WTC11 (cell line): ENCODE measurements around the gene EPHA6. TPM values are rescaled to one million over a fixed set of nuclear protein-coding genes. Genes with fewer than 3 reads are reported as not detected.

Experiments used
- ATAC-seq: fragments of 200-7000 bp; cut with Tn5 transposase; 2 replicates; pipeline ENCODE4 v1.10.0; 2021; ENCODE audit warnings: mild to moderate bottlenecking, moderate library complexity
- CTCF ChIA-PET: fragments of 300-600 bp; sonication (Branson Sonifier 250); formaldehyde crosslinking; loops from one replicate; lab custom pipeline; 2021; ENCODE audit warnings: antibody characterized with exemption; lab: Charles Lee
- POLR2A ChIA-PET: fragments of 350-600 bp; sonication (Branson Sonifier 250); formaldehyde crosslinking; loops from one replicate; lab custom pipeline; 2021; ENCODE audit warnings: antibody characterized with exemption; lab: Charles Lee
- DNase-seq: peaks from one replicate; pipeline ENCODE4 v3.0.0; 2021; ENCODE audit warnings: low spot score
- H3K27ac Mint-ChIP-seq: 2 replicates; pipeline ENCODE4 v1.8.0; 2021; ENCODE audit warnings: mixed read lengths
- H3K27me3 Mint-ChIP-seq: 2 replicates; pipeline ENCODE4 v1.8.0; 2021; ENCODE audit warnings: low read depth, mild to moderate bottlenecking, moderate library complexity, mixed read lengths
- H3K36me3 Mint-ChIP-seq: 2 replicates; pipeline ENCODE4 v1.8.0; 2021; ENCODE audit warnings: mixed read lengths
- H3K4me1 Mint-ChIP-seq: 2 replicates; pipeline ENCODE4 v1.8.0; 2022; ENCODE audit warnings: mixed read lengths
- H3K4me3 Mint-ChIP-seq: 2 replicates; pipeline ENCODE4 v1.8.0; 2021; ENCODE audit warnings: mild to moderate bottlenecking, moderate library complexity, mixed read lengths
- H3K9me3 Mint-ChIP-seq: 2 replicates; pipeline ENCODE4 v1.8.0; 2021; ENCODE audit warnings: mixed read lengths
- CREM ChIP-seq: sonication (generic); formaldehyde crosslinking; IDR thresholded peaks from 2 replicates; pipeline ENCODE4 v1.8.1; 2022; ENCODE audit warnings: mild to moderate bottlenecking, missing genetic modification reagents, moderate library complexity
- FOXK1 ChIP-seq: sonication (generic); formaldehyde crosslinking; IDR thresholded peaks from 2 replicates; pipeline ENCODE4 v1.8.0; 2022; ENCODE audit warnings: mild to moderate bottlenecking, moderate library complexity, missing genetic modification reagents
- HMGA2 ChIP-seq: fragments of 250-450 bp; sonication (Bioruptor Pico); IDR thresholded peaks from 2 replicates; pipeline ENCODE4 v1.4.0; 2021; ENCODE audit warnings: mild to moderate bottlenecking, moderate library complexity
- MYBL2 ChIP-seq: sonication (generic); formaldehyde crosslinking; IDR thresholded peaks from 2 replicates; pipeline ENCODE4 v1.8.1; 2023; ENCODE audit warnings: mild to moderate bottlenecking, moderate library complexity, missing genetic modification reagents
- RELA ChIP-seq: sonication (generic); formaldehyde crosslinking; IDR thresholded peaks from 2 replicates; pipeline ENCODE4 v1.8.1; 2022; ENCODE audit warnings: missing genetic modification reagents, mild to moderate bottlenecking, borderline replicate concordance
- TCF7 ChIP-seq: sonication (generic); formaldehyde crosslinking; IDR thresholded peaks from 2 replicates; pipeline ENCODE4 v1.8.0; 2022; ENCODE audit warnings: mild to moderate bottlenecking, low read depth, missing genetic modification reagents, moderate library complexity
- TEAD1 ChIP-seq: sonication (generic); formaldehyde crosslinking; IDR thresholded peaks from 2 replicates; pipeline ENCODE4 v1.8.0; 2022; ENCODE audit warnings: mild to moderate bottlenecking, missing genetic modification reagents
- ZBTB21 ChIP-seq: sonication (generic); formaldehyde crosslinking; IDR thresholded peaks from 2 replicates; pipeline ENCODE4 v1.8.1; 2023; ENCODE audit warnings: mild to moderate bottlenecking, missing genetic modification reagents, borderline replicate concordance
- ZNF423 ChIP-seq: fragments of 250-450 bp; sonication (Bioruptor Pico); IDR thresholded peaks from 2 replicates; pipeline ENCODE4 v2.1.2; 2022; ENCODE audit warnings: mild to moderate bottlenecking, moderate library complexity
- total RNA-seq: library from RNA; stranded (reverse); gene quantifications from 3 replicates; pipeline ENCODE4 v1.2.3, GENCODE V29; 2021
- TF ChIP-seq, protein P1 (sequence below): fragments of 250-450 bp; sonication (Bioruptor Pico); IDR thresholded peaks from 2 replicates; pipeline ENCODE4 v1.8.0; 2021; ENCODE audit warnings: mild to moderate bottlenecking
- TF ChIP-seq, protein P2 (sequence below): sonication (generic); formaldehyde crosslinking; IDR thresholded peaks from 2 replicates; pipeline ENCODE4 v1.8.1; 2023; ENCODE audit warnings: mild to moderate bottlenecking, missing genetic modification reagents, borderline replicate concordance
- TF ChIP-seq, protein P3 (sequence below): sonication (generic); formaldehyde crosslinking; IDR thresholded peaks from 2 replicates; pipeline ENCODE4 v1.8.1; 2023; ENCODE audit warnings: mild to moderate bottlenecking, missing genetic modification reagents, moderate library complexity
- TF ChIP-seq, protein P4 (sequence below): sonication (generic); formaldehyde crosslinking; IDR thresholded peaks from 2 replicates; pipeline ENCODE4 v1.8.1; 2022; ENCODE audit warnings: mild to moderate bottlenecking, missing genetic modification reagents, moderate library complexity, borderline replicate concordance
- TF ChIP-seq, protein P5 (sequence below): sonication (generic); formaldehyde crosslinking; IDR thresholded peaks from 2 replicates; pipeline ENCODE4 v1.8.0; 2022; ENCODE audit warnings: missing genetic modification reagents

The EPHA6 gene
- total RNA-seq, 1 experiment from 2014 or later: 2.1 TPM

DNA sequence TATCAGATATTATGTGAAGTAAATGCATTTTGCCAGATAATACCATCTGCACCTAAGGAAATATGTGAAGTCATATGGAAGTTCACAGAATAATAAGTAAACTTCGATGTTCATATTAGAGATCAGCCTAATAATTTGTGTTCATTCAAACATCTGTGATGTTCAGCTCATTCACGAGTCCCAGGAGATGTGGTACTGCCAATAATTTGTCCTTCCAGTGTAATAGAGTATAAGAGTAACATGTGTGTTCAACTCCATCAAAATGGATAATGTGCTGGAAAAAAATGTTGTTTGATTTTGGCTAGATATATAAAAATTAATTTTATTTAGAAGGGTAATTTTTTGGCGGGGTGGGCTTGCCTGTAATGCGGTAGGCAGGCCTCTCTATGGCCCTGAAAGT, 874.7 kb downstream of the EPHA6 start (continued):
- TF ChIP-seq, protein P1, sequence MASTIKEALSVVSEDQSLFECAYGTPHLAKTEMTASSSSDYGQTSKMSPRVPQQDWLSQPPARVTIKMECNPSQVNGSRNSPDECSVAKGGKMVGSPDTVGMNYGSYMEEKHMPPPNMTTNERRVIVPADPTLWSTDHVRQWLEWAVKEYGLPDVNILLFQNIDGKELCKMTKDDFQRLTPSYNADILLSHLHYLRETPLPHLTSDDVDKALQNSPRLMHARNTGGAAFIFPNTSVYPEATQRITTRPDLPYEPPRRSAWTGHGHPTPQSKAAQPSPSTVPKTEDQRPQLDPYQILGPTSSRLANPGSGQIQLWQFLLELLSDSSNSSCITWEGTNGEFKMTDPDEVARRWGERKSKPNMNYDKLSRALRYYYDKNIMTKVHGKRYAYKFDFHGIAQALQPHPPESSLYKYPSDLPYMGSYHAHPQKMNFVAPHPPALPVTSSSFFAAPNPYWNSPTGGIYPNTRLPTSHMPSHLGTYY (CRISPR knock-in tag): no peak
- TF ChIP-seq FOXK1: no peak
- TF ChIP-seq, protein P2, sequence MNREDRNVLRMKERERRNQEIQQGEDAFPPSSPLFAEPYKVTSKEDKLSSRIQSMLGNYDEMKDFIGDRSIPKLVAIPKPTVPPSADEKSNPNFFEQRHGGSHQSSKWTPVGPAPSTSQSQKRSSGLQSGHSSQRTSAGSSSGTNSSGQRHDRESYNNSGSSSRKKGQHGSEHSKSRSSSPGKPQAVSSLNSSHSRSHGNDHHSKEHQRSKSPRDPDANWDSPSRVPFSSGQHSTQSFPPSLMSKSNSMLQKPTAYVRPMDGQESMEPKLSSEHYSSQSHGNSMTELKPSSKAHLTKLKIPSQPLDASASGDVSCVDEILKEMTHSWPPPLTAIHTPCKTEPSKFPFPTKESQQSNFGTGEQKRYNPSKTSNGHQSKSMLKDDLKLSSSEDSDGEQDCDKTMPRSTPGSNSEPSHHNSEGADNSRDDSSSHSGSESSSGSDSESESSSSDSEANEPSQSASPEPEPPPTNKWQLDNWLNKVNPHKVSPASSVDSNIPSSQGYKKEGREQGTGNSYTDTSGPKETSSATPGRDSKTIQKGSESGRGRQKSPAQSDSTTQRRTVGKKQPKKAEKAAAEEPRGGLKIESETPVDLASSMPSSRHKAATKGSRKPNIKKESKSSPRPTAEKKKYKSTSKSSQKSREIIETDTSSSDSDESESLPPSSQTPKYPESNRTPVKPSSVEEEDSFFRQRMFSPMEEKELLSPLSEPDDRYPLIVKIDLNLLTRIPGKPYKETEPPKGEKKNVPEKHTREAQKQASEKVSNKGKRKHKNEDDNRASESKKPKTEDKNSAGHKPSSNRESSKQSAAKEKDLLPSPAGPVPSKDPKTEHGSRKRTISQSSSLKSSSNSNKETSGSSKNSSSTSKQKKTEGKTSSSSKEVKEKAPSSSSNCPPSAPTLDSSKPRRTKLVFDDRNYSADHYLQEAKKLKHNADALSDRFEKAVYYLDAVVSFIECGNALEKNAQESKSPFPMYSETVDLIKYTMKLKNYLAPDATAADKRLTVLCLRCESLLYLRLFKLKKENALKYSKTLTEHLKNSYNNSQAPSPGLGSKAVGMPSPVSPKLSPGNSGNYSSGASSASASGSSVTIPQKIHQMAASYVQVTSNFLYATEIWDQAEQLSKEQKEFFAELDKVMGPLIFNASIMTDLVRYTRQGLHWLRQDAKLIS (CRISPR knock-in tag): no peak
- TF ChIP-seq TCF7 (CRISPR knock-in tag): no peak
- no peak for TF ChIP-seq HMGA2 (CRISPR knock-in tag)
- no peak for TF ChIP-seq MYBL2 (CRISPR knock-in tag)
- TF ChIP-seq, protein P3, sequence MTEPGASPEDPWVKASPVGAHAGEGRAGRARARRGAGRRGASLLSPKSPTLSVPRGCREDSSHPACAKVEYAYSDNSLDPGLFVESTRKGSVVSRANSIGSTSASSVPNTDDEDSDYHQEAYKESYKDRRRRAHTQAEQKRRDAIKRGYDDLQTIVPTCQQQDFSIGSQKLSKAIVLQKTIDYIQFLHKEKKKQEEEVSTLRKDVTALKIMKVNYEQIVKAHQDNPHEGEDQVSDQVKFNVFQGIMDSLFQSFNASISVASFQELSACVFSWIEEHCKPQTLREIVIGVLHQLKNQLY (CRISPR knock-in tag): no peak

DNA sequence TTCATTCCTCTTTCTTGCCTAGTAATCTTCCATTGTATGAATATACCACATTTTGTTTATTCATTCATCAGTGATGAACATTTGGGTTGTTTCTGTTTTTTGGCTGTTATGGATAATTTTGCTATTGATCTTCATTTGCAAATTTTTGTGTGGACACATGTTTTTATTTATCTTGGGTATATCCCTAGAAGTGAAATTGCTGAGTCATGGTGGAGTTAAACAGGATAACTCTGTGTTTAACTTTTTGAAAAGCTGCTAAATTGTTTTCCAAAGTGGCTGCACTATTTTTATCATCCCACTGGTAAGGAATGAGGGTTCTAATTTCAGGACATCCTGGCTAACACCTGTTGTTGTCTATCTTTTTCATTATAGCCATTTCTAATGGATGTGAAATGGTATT, 875.6 kb downstream of the EPHA6 start:
- Mint-ChIP-seq H3K9me3 (peaks cover 6% of the 10 kb centered on the region), H3K27ac (no peak overlapping the region), H3K4me3 (no peak overlapping the region), H3K4me1 (peaks cover 25% of the 10 kb centered on the region), H3K27me3 (no peaks in the 10 kb centered on the region), H3K36me3 (peaks cover 5% of the 10 kb centered on the region; the same call in 1 of the 2 replicates)
- no peak for DNase-seq
- TF ChIP-seq TCF7 (CRISPR knock-in tag) (no peak), CREM (no peak), ZBTB21 (CRISPR knock-in tag) (no peak), ZNF423 (no peak), TEAD1 (no peak), RELA (CRISPR knock-in tag) (no peak)
- TF ChIP-seq, protein P4, sequence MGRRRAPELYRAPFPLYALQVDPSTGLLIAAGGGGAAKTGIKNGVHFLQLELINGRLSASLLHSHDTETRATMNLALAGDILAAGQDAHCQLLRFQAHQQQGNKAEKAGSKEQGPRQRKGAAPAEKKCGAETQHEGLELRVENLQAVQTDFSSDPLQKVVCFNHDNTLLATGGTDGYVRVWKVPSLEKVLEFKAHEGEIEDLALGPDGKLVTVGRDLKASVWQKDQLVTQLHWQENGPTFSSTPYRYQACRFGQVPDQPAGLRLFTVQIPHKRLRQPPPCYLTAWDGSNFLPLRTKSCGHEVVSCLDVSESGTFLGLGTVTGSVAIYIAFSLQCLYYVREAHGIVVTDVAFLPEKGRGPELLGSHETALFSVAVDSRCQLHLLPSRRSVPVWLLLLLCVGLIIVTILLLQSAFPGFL: no peak
- TF ChIP-seq, protein P5, sequence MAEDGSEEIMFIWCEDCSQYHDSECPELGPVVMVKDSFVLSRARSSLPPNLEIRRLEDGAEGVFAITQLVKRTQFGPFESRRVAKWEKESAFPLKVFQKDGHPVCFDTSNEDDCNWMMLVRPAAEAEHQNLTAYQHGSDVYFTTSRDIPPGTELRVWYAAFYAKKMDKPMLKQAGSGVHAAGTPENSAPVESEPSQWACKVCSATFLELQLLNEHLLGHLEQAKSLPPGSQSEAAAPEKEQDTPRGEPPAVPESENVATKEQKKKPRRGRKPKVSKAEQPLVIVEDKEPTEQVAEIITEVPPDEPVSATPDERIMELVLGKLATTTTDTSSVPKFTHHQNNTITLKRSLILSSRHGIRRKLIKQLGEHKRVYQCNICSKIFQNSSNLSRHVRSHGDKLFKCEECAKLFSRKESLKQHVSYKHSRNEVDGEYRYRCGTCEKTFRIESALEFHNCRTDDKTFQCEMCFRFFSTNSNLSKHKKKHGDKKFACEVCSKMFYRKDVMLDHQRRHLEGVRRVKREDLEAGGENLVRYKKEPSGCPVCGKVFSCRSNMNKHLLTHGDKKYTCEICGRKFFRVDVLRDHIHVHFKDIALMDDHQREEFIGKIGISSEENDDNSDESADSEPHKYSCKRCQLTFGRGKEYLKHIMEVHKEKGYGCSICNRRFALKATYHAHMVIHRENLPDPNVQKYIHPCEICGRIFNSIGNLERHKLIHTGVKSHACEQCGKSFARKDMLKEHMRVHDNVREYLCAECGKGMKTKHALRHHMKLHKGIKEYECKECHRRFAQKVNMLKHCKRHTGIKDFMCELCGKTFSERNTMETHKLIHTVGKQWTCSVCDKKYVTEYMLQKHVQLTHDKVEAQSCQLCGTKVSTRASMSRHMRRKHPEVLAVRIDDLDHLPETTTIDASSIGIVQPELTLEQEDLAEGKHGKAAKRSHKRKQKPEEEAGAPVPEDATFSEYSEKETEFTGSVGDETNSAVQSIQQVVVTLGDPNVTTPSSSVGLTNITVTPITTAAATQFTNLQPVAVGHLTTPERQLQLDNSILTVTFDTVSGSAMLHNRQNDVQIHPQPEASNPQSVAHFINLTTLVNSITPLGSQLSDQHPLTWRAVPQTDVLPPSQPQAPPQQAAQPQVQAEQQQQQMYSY: no peak
- CTCF ChIA-PET: no interaction called here
- POLR2A ChIA-PET: no interaction called here
- ATAC-seq: no peak
